Measurements from ENCODE around the gene CHST11. TPM values are rescaled to one million over a fixed set of nuclear protein-coding genes. Genes with fewer than 3 reads are reported as not detected.

Gene CHST11
- total RNA-seq, 1 experiment from 2014 or later = 0.25 TPM

DNA sequence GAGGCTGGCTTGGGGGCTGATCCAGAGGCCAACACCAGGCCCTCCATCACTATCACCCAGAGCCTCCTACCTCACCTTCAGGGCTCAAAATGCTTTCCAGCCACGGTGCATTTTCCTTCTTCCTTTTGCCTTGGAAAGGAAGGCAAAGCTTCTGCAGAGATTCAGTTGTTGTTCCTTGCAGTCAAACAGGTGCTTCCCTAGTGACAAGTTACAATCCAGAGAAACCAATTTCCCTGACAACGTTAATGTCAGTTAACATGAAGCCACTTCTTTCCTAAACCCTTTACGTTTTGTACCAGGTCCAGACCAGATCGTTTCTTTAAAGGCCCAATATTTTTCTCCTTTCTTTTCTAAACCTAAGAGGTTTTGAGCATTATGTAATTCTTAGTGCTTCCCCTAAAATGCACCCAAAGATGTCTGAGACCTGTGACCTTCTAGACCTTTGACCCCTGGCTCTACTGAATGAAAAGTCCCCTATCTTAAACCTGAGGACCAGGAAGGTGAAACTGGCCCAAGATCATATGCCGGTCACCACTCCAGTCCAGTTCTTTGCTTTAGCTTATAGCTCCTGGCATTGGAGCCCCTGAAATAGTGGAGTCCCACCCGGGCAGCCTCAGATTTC is 289.8 kb downstream of the CHST11 start:
- no peaks in the 10 kb centered on the region for H3K9me3 ChIP-seq
- H3K36me3 Mint-ChIP-seq (ENCODE audit: insufficient read depth, unreplicated experiment) = no peaks in the 10 kb centered on the region
- TF ChIP-seq, protein P1, sequence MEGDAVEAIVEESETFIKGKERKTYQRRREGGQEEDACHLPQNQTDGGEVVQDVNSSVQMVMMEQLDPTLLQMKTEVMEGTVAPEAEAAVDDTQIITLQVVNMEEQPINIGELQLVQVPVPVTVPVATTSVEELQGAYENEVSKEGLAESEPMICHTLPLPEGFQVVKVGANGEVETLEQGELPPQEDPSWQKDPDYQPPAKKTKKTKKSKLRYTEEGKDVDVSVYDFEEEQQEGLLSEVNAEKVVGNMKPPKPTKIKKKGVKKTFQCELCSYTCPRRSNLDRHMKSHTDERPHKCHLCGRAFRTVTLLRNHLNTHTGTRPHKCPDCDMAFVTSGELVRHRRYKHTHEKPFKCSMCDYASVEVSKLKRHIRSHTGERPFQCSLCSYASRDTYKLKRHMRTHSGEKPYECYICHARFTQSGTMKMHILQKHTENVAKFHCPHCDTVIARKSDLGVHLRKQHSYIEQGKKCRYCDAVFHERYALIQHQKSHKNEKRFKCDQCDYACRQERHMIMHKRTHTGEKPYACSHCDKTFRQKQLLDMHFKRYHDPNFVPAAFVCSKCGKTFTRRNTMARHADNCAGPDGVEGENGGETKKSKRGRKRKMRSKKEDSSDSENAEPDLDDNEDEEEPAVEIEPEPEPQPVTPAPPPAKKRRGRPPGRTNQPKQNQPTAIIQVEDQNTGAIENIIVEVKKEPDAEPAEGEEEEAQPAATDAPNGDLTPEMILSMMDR (IDR thresholded peaks at IDR 0.05; ENCODE audit: insufficient read depth in 1 of 2, low read depth in 1 of 2, low read length in 1 of 2, severe bottlenecking in 1 of 2, unreplicated experiment in 1 of 2) = no peak
- ChIA-PET CTCF (no interaction called here), POLR2A (no interaction called here)
- H3K27me3 ChIP-seq (replicated peaks; ENCODE audit: control insufficient read depth, insufficient read depth, low read length) = no peaks in the 10 kb centered on the region
- no peak overlapping the region for H3K4me3 ChIP-seq (ENCODE audit: low read depth, low read length)
- no peak overlapping the region for H3K4me3 Mint-ChIP-seq (ENCODE audit: unreplicated experiment)
- H3K4me1 Mint-ChIP-seq (ENCODE audit: low read depth, unreplicated experiment) = no peaks in the 10 kb centered on the region
- no peaks in the 10 kb centered on the region for H3K4me1 ChIP-seq
- intact Hi-C loops (cut with micrococcal nuclease; ENCODE audit: unreplicated experiment) = no loop called here
- no peaks in the 10 kb centered on the region for H3K9me3 Mint-ChIP-seq (ENCODE audit: unreplicated experiment)
- no peak for DNase-seq
- no peak overlapping the region for H3K27ac Mint-ChIP-seq (ENCODE audit: unreplicated experiment)
- BruUV-seq (replicated peaks) = no TSS peak
- H3K27me3 Mint-ChIP-seq (ENCODE audit: insufficient read depth, unreplicated experiment) = peaks cover 3% of the 10 kb centered on the region
- no peaks in the 10 kb centered on the region for H3K36me3 ChIP-seq (ENCODE audit: control insufficient read depth, insufficient read depth, low read length)

GRCh38 chr12:104747330-104747729 is 290.6 kb downstream of the CHST11 start:
- Mint-ChIP-seq H3K9me3 (ENCODE audit: unreplicated experiment) (no peaks in the 10 kb centered on the region), H3K4me3 (ENCODE audit: unreplicated experiment) (no peak overlapping the region), H3K27me3 (ENCODE audit: insufficient read depth, unreplicated experiment) (peaks cover 3% of the 10 kb centered on the region), H3K36me3 (ENCODE audit: insufficient read depth, unreplicated experiment) (no peaks in the 10 kb centered on the region), H3K4me1 (ENCODE audit: low read depth, unreplicated experiment) (no peaks in the 10 kb centered on the region), H3K27ac (ENCODE audit: unreplicated experiment) (no peak overlapping the region)
- Histone ChIP-seq H3K9me3 (no peaks in the 10 kb centered on the region), H3K4me3 (ENCODE audit: low read depth, low read length) (no peak overlapping the region), H3K36me3 (ENCODE audit: control insufficient read depth, insufficient read depth, low read length) (no peaks in the 10 kb centered on the region), H3K4me1 (no peaks in the 10 kb centered on the region), H3K27me3 (replicated peaks; ENCODE audit: control insufficient read depth, insufficient read depth, low read length) (no peaks in the 10 kb centered on the region)
- ChIA-PET CTCF (no interaction called here), POLR2A (no interaction called here)
- DNase-seq = no peak
- TF ChIP-seq, protein P1 (IDR thresholded peaks at IDR 0.05; ENCODE audit: insufficient read depth in 1 of 2, low read depth in 1 of 2, low read length in 1 of 2, severe bottlenecking in 1 of 2, unreplicated experiment in 1 of 2) = no peak
- BruUV-seq (replicated peaks) = no TSS peak
- intact Hi-C loops (cut with micrococcal nuclease; ENCODE audit: unreplicated experiment) = no loop called here

DNA sequence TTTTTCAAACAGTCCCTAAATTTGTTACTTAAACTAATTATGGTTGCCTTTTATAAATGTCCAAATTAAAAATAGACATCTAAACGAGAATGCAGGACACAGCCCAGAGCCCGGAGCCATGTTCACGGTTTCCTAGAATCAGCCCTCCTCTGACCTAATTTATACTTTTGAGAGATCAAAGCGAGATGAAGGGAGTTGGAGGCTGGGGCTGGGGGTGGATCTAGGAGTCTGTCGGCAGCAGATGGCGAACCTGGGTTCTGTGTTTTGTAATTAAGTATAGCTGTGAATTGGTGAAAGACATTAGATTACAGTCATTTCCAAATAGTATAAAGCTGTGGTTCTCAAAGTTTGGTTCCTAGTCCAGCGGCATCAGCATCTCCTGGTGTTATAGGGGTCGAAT is 291.2 kb downstream of the CHST11 start:
- H3K4me3 Mint-ChIP-seq (ENCODE audit: unreplicated experiment) = no peak overlapping the region
- Histone ChIP-seq H3K4me1 (no peaks in the 10 kb centered on the region), H3K9me3 (no peaks in the 10 kb centered on the region), H3K27me3 (replicated peaks; ENCODE audit: control insufficient read depth, insufficient read depth, low read length) (no peaks in the 10 kb centered on the region), H3K36me3 (ENCODE audit: control insufficient read depth, insufficient read depth, low read length) (no peaks in the 10 kb centered on the region), H3K4me3 (ENCODE audit: low read depth, low read length) (no peak overlapping the region)
- no peak for DNase-seq
- no TSS peak for BruUV-seq (replicated peaks)
- ChIA-PET CTCF (no interaction called here), POLR2A (no interaction called here)
- H3K9me3 Mint-ChIP-seq (ENCODE audit: unreplicated experiment) = no peaks in the 10 kb centered on the region
- no peaks in the 10 kb centered on the region for H3K4me1 Mint-ChIP-seq (ENCODE audit: low read depth, unreplicated experiment)
- no peaks in the 10 kb centered on the region for H3K36me3 Mint-ChIP-seq (ENCODE audit: insufficient read depth, unreplicated experiment)
- intact Hi-C loops (cut with micrococcal nuclease; ENCODE audit: unreplicated experiment) = no loop called here
- H3K27me3 Mint-ChIP-seq (ENCODE audit: insufficient read depth, unreplicated experiment) = peaks cover 3% of the 10 kb centered on the region
- H3K27ac Mint-ChIP-seq (ENCODE audit: unreplicated experiment) = no peak overlapping the region
- TF ChIP-seq, protein P1 (IDR thresholded peaks at IDR 0.05; ENCODE audit: insufficient read depth in 1 of 2, low read depth in 1 of 2, low read length in 1 of 2, severe bottlenecking in 1 of 2, unreplicated experiment in 1 of 2) = no peak

All from Caco-2 (cell line).